ENCODE data around the gene CAMK2N2. TPM values are rescaled to one million over a fixed set of nuclear protein-coding genes. Genes with fewer than 3 reads are reported as not detected.

The CAMK2N2 gene
- total and polyA plus RNA-seq, 9 of the 15 experiments (the other 6 are each of a cell fraction or from before 2014, with no cell fraction given) = 0.08 to 0.22 (median 0.11) TPM; not detected in 5

DNA sequence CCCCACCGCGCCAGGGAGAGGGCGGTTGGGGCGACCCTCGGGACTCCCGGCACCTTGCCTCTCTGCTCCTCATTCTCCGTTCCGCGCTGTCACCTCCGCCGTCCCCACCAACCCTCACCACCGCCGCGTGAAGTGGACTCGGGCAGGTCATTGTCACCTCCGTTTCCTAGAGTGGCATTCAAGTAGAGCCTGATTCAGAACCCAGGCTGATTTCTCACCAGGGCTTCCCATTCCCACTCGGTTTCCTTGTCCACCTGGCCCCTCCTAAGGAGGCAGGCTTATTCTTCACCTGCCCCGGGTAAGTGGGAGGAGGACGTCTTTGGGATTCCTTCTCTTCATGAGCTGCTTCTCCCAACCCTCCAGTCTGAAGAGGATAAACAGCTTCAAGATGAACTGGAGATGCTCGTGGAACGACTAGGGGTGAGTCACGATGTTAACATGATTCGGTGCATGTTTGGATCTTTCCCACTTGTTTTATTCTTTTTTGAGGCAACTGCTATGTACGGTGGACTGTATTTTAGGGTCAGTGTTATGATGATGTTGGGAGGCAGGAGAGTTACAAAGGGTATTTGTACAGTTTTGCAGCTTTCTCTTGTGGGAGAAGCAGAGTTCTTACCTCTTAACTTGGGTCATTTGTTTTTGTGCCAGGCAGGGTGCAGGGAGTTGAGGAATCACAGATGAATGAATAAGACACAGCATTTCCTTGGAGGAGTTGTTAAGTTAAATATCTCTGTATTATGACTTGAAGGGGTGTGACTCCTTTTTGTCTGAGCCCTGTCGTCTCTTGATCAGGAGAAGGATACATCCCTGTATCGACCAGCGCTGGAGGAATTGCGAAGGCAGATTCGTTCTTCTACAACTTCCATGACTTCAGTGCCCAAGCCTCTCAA, 38.4 kb upstream of the CAMK2N2 start (continued):
- TF ChIP-seq ATF3 (IDR thresholded peaks at IDR 0.05) (peak; percentile 45; the same call in 1 of the 2 replicates), ATF3 (CRISPR knock-in tag; conservative IDR thresholded peaks at IDR 0.05) (no peak), NKRF (IDR thresholded peaks at IDR 0.05; ENCODE audit: borderline replicate concordance) (peak; percentile 76), ZNF609 (CRISPR knock-in tag; IDR thresholded peaks at IDR 0.05; ENCODE audit: borderline replicate concordance) (0 out of 2 replicates have a peak, but pooled peaks have one; percentile 40), NELFE (IDR thresholded peaks at IDR 0.05; ENCODE audit: insufficient read depth, insufficient read length) (no peak)

Measured in K562 (cell line).